Urinary bladder (tissue), 4 donors: ENCODE data around the gene ZFTA. TPM values are rescaled to one million over a fixed set of nuclear protein-coding genes. Genes with fewer than 3 reads are reported as not detected.
"Not testable (repeated sequence)": the region's sequence is repeated elsewhere in the genome, so short reads cannot be mapped to it uniquely, and the experiment has no call there.

Experiments
- DNase-seq: peaks from one replicate; pipeline ENCODE4 v3.0.0-alpha.2; 2015; ENCODE audit errors: extremely low spot score
- H3K27ac ChIP-seq: one replicate; pipeline ENCODE4 v1.5.1; 2013; ENCODE audit warnings: low read depth, mild to moderate bottlenecking, moderate library complexity
- H3K36me3 ChIP-seq: one replicate; pipeline ENCODE4 v1.6.1; 2013; ENCODE audit warnings: mild to moderate bottlenecking, moderate library complexity; ENCODE audit not compliant: insufficient read depth
- H3K4me1 ChIP-seq: one replicate; pipeline ENCODE4 v1.6.1; 2013; ENCODE audit warnings: mild to moderate bottlenecking, moderate library complexity; ENCODE audit not compliant: insufficient read depth
- H3K4me3 ChIP-seq: one replicate; pipeline ENCODE4 v1.5.1; 2013; ENCODE audit warnings: low read depth, low read length
- WGBS: extraction: QIAGEN DNeasy Blood & Tissue Kit; methylation state at CpG from one replicate; pipeline ENCODE4 v1.1.7; 2013; 5-methylcytosine and 5-hydroxymethylcytosine counted together
- polyA plus RNA-seq: library from polyadenylated mRNA; stranded (reverse); fragments of 200-250 nt; gene quantifications from one replicate; pipeline ENCODE4 v1.2.3, GENCODE V29; 2013
- total RNA-seq: library from RNA; depleted of rRNA; stranded (reverse); fragments of >200 nt; gene quantifications from one replicate; pipeline ENCODE4 v1.2.3, GENCODE V29; 2014
- donor health status: healthy with polysubstance abuse.
- donor health status: healthy.

The ZFTA gene
- total and polyA plus RNA-seq, 2 donors: 13.5 to 26.8 TPM

DNA sequence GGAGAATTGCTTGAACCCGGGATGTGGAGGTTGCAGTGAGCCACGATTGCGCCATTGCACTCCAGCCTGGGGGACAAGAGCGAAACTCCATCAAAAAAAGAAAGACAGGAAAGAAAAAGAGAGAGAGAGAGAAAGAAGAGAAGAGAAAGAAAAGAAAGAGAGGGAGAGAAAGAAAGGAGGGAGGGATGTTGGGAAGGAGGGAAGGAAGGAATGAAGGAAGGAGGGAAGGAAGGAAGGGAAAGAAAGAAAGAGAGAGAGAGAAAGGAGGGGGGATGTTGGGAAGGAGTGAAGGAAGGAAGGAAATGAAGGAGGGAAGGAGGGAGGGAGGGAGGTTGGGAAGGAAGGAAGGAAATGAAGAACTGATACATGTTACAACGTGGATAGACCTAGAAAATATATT lies 32.3 kb upstream of the ZFTA start:
- 90% methylated on average over 5 of the region's 5 CpGs for WGBS
- Histone ChIP-seq H3K4me1 (no peaks in the 10 kb centered on the region), H3K27ac (no peak overlapping the region)

DNA sequence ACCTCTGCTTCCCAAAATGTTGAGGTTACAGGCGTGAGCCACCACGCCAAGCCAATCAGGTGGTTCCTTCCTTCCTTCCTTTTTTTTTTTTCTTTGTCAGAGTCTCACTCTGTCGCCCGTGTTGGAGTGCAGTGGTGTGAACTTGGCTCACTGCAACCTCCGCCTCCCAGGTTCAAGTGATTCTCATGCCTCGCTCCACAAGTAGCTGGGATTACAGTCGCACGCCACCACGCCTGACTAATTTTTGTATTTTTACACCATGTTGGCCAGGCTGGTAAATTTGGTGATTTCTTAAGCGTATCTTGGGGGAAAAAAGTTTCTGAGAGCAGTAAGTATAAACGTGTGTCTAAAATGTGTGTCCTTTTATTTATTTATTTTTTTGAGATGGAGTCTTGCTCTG lies 26.5 kb upstream of the ZFTA start:
- DNase-seq: no peak
- 84% methylated on average over 11 of the region's 11 CpGs for WGBS
- H3K36me3 ChIP-seq: no peaks in the 10 kb centered on the region

More for the DNA sequence above, 32.3 kb upstream of the ZFTA start:
- Histone ChIP-seq H3K36me3 (no peaks in the 10 kb centered on the region), H3K4me3 (no peak overlapping the region)
- DNase-seq: no peak

DNA sequence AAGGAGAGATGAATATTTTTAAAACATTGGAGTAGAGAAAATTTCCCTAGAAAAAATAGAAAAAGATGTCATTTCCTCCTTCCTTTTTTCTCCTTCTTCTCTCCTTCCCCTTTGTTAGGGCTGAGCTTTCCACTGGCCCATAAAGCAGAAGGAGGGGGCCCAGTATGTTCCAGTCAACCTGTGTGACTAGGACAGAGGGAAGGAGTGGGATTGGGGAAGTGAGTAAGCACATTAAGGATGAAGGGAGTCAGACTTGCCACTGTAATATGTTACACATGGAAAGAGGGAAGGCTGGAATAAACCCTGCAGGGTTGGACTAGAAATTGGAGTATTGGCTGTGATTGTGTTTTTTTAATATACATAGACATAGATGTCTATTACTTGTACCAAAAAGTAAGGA lies 24.6 kb upstream of the ZFTA start:
- H3K27ac ChIP-seq: no peak overlapping the region
- H3K4me3 ChIP-seq: no peak overlapping the region
- no peak for DNase-seq
- no peaks in the 10 kb centered on the region for H3K4me1 ChIP-seq
- H3K36me3 ChIP-seq: no peaks in the 10 kb centered on the region

More for the DNA sequence above, 26.5 kb upstream of the ZFTA start:
- Histone ChIP-seq H3K27ac (no peak overlapping the region), H3K4me3 (no peak overlapping the region), H3K4me1 (no peaks in the 10 kb centered on the region)

DNA sequence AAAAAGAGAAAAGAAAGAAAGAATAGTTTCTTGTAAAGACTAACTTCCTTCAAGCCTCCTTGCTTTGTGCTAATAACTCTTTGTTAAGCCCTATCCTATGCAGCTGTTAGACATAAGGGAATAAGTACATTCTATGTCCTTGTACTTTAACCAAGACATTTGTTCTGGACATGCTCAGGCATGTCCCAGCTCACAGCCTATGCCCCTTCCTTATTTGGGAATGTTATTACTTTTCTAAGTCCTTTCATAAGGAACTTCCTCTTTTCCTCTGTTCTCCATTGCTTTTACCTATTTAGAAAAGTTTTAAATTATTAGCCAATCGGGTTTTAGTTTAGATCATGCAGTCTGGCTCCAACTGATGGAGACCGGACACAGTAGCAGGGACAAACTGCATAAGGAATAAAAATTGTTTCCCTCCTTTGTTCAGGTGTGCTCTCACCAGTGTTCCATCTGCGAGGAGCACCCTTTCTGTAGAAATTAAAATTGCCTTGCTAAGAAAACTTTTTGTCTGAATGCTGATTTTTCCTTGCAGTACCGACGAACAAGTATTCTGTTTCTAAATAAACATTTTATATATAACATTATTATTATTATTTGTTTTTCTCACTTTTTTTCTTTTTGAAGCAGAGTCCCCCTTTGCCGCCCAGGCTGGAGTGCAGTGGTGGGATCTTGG lies 23.1 kb upstream of the ZFTA start:
- Histone ChIP-seq H3K27ac (no peak overlapping the region), H3K4me3 (no peak overlapping the region), H3K36me3 (no peaks in the 10 kb centered on the region), H3K4me1 (no peaks in the 10 kb centered on the region)
- no peak for DNase-seq
- 86% methylated on average over 6 of the region's 6 CpGs for WGBS

DNA sequence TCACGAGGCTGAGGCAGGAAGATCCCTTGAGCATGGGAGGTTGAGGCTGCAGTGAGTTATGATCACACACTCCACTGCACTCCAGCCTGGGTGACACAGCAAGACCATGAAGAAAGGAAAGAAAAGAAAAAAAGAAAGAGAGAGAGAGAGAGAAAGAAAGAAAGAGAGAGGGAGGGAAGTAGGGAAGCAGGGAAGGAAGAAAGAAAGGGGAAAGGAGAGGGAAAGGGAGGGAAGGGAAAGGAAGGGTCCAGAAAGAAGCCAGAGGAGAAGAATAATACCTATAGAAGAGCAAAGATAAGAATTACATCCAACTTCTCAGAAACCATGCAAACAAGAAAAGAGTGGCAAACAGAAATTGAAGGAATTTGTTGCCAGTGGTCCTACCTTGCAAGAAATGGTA lies 17.2 kb upstream of the ZFTA start:
- no peak for DNase-seq
- H3K36me3 ChIP-seq: no peaks in the 10 kb centered on the region
- H3K4me1 ChIP-seq: no peaks in the 10 kb centered on the region
- H3K4me3 ChIP-seq: no peak overlapping the region
- H3K27ac ChIP-seq: no peak overlapping the region
- WGBS: 83% methylated on average over 1 of the region's 1 CpG

DNA sequence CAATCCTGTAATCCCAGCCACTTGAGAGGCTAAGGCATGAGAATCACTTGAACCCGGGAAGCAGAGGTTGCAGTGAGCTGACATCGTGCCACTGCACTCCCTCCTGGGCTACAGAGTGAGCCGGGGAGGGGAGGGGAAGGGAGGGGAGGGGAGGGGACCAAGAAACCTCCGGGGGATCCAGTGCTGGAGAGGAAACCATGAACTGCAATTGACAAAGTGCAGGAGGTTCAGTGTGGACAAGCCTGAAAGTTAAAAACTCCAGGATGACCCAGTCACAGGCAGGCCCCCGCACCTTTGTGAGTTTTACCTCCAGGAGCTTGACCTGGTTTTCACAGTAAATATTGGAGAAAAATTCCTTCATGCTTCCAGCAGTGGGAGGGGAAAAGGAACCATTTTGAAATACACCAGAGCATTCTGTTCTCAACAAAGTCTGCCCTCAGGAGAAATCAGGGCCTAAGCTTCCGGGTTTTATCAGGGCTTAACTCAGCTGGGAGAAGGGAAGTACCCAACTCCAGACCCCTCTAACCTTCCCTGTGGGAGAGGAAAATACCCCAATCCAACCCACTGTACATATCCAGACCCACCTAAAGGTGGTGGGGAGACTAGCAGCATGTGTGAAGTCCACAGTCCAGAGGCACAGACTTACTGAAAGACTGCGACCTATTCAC lies 15.5 kb upstream of the ZFTA start:
- Histone ChIP-seq H3K27ac (no peak overlapping the region), H3K36me3 (no peaks in the 10 kb centered on the region), H3K4me3 (no peak overlapping the region), H3K4me1 (no peaks in the 10 kb centered on the region)
- WGBS: 42% methylated on average over 7 of the region's 7 CpGs
- no peak for DNase-seq

DNA sequence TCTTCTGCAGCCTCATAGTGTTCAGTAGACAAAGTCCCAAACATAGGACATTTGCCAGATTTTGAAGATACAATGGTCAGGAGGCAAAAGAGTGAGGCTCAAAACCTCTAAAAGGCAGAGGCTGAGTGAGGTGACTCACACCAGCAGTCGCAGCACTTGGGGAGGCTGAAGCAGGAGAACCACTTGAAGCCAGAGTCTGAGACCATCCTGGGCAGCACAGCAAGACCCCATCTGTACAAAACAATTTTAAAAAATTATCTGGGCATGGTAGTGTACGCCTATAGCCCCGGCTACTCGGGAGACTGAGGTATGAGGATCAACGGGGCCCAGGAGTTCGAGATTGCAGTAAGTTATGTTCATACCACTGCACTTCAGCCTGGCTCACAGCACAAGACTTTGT lies 14.2 kb upstream of the ZFTA start:
- H3K36me3 ChIP-seq: no peaks in the 10 kb centered on the region
- 88% methylated on average over 6 of the region's 6 CpGs for WGBS
- no peak overlapping the region for H3K27ac ChIP-seq
- no peak for DNase-seq
- no peak overlapping the region for H3K4me3 ChIP-seq
- H3K4me1 ChIP-seq: no peaks in the 10 kb centered on the region

DNA sequence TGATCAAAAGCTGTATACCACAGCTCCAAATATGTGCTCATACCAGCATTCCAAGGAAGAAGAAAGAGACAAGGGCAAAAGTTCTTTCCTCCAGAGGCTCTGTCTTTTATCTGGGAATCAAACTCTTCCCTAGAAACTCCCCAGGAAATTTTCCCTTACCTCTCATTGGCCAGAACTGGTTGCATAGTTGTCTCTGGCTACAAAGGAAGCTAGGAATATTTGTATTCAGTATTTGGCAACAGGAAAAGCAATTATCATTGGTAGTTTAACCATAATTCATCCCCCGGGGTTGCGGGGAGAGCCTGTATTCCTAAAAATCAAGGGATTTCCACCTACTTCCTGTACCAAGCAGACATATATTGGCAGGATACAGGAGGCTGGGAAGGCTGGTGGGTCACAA lies 10.5 kb upstream of the ZFTA start:
- Histone ChIP-seq H3K27ac (no peak overlapping the region), H3K36me3 (no peaks in the 10 kb centered on the region), H3K4me3 (no peak overlapping the region), H3K4me1 (no peaks in the 10 kb centered on the region)
- WGBS: 37% methylated on average over 2 of the region's 2 CpGs
- DNase-seq: no peak

DNA sequence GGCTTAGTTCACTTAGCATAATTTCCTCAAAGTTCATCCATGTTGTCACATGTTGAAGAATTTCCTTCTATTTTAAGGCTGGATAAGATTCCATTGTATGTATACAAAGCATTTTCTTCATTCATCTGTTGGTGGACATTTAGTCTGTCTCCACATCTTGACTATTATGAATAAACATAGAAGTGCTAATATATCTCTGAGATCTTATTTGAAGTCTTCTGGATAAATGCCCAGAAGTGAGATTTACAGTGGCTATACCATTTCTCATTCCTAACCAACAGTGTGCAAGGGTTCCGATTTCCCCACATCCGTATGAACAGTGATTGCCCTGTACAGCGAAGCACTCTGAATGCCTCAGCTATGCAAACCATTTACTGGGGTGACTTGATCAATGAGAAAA lies 6.6 kb upstream of the ZFTA start:
- Histone ChIP-seq H3K4me1 (no peaks in the 10 kb centered on the region), H3K36me3 (no peaks in the 10 kb centered on the region), H3K27ac (no peak overlapping the region), H3K4me3 (no peak overlapping the region)
- DNase-seq: no peak
- 53% methylated on average over 3 of the region's 3 CpGs for whole genome bisulfite sequencing

DNA sequence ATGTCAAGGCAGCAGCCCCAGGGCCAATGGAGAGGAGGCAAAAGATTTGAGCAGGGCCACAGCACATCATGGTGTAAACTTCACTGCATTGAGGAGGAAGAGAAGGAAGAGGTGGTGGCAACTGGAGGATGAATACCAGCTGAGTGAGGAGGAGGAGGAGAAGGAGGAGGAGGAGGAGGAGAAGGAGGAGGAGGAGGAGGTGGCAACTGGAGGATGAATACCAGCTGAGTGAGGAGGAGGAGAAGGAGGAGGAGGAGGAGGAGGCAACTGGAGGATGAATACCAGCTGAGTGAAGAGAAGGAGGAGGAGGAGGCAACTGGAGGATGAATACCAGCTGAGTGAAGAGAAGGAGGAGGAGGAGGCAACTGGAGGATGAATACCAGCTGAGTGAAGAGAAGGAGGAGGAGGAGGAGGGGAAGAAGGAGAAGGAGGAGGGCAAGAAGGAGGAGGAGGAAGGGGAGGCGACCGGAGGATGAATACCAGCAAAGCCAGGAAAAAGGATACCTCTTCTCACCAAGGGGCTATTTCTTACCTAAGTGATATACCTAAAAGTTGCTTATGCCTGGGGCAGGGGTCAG lies 3.3 kb upstream of the ZFTA start:
- not testable (repeated sequence) for DNase-seq, H3K4me1 ChIP-seq, H3K4me3 ChIP-seq, H3K27ac ChIP-seq, H3K36me3 ChIP-seq
- WGBS: 81% methylated on average over 2 of the region's 2 CpGs

DNA sequence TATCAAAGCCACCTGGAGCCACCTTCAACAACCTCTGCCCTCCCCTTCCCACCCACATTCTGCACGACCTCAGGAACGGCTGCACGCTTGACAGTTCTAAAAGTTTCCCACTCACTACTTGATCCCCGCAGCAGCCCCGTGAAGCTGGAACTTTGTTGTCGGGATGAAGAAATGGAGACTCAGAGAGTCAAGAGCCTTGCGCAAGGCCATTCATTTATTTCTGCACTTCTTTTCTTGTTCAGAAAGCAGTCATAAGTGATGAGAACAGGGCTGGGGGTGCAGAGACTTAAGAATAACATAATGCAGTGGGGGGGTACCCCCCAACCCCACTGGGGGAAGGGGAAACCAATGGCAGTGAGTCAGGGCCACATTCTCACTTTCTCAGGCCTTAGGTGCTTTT lies 2.2 kb upstream of the ZFTA start:
- Histone ChIP-seq H3K4me1 (no peaks in the 10 kb centered on the region), H3K36me3 (no peaks in the 10 kb centered on the region), H3K4me3 (no peak overlapping the region), H3K27ac (no peak overlapping the region)
- 93% methylated on average over 7 of the region's 7 CpGs for WGBS
- DNase-seq: no peak

DNA sequence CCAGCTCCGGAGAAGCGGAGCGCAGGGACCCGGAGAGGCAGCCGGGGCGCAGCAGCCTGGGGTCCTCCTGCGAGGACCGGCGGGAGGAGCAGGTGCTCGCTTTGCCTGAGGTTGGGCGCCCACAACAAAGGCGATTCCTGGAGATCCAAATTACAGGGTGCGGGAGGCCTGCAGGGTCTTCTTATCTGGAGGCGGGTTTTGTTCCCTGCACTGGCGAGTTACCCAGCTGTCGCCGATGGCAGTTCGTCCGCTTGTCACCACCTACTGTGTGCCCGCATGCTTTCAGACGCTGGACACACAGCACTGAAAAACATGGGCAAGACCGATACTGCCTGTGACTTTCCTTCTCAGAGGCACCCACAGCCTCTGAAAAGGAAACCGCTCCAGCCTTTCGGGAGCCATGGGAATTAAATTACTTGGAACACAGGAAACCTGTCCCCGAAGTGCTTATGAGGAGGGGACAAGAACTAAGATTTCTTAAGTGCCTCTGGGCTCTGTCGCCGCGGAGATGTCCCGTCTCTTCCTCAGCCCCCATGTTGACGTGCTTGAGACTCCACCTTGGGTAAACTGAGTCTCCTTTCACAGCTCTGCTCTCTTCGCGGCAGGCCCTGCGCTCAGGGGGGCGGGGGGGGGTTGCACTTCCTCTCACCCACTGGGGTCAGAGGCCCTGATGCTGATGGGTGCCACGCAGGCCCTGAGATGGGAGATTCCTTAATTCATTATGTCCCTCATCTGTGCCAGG lies 1.3 kb upstream of the ZFTA start:
- 22% methylated on average over 35 of the region's 35 CpGs for WGBS
- Histone ChIP-seq H3K4me3 (peak overlapping the region; percentile 97), H3K36me3 (no peaks in the 10 kb centered on the region), H3K27ac (no peak overlapping the region), H3K4me1 (no peaks in the 10 kb centered on the region)
- no peak for DNase-seq

DNA sequence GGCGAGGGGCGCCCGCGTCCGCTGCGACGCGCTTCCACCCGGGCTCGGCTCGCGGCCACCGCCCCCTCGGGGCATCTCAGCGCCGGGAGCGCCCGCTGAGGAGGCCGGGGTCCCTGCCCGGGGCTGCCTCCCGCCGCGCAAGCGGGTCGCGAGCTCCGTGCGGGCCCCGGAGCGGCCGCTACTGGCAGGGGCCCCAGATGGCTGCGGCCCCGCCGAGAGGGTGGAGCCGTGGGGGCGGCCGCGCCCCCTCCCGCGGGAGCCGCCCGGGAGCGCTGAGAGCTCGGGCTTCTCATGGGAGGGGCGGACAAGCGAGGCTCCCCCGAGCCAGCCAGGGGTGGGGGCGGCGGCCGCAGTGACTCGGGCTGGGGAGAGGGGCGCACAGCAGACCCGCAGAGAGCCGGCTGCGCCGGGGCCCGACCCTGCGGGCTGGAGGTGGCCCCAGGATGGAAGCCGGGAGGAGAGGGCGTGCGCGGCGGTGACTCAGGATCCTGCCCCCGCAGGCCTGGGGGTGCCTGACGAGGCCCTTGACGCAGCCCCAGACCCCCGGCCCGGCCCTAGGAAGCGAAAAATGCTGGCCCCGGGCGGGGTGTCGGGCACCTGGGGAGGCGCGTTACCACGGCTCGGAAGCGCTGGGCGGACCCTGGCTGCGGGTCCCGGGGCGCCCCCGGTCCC lies 603 bp upstream of the ZFTA start:
- Histone ChIP-seq H3K4me1 (no peaks in the 10 kb centered on the region), H3K36me3 (no peaks in the 10 kb centered on the region), H3K4me3 (peak overlapping the region; percentile 97), H3K27ac (no peak overlapping the region)
- under 1% methylated on average over 82 of the region's 82 CpGs for WGBS
- DNase-seq: no peak
